Lower lobe of right lung (tissue), 2 donors: Measurements from ENCODE around the gene HPS4. TPM values are rescaled to one million over a fixed set of nuclear protein-coding genes. Genes with fewer than 3 reads are reported as not detected.

Source experiments
- ATAC-seq, 2 donors: fragments of 200-7000 bp; cut with Tn5 transposase; one replicate each; pipeline ENCODE4 v1.9.1; 2020 to 2022; ENCODE audit warnings: mild to moderate bottlenecking in 2 of 2, moderate library complexity in 2 of 2
- DNase-seq: peaks from one replicate; pipeline ENCODE4 v3.0.0-alpha.2; 2020
- H3K27ac ChIP-seq: fragments of 200-600 bp; one replicate; pipeline ENCODE4 v1.8.0; 2022
- H3K27me3 ChIP-seq: fragments of 200-600 bp; one replicate; pipeline ENCODE4 v1.8.0; 2022; ENCODE audit warnings: low read depth
- H3K36me3 ChIP-seq: fragments of 200-600 bp; one replicate; pipeline ENCODE4 v1.8.0; 2022; ENCODE audit warnings: mild to moderate bottlenecking
- H3K4me1 ChIP-seq: fragments of 200-600 bp; one replicate; pipeline ENCODE4 v1.8.0; 2022
- H3K4me3 ChIP-seq: fragments of 200-600 bp; one replicate; pipeline ENCODE4 v1.8.0; 2022; ENCODE audit warnings: mild to moderate bottlenecking
- H3K9me3 ChIP-seq: fragments of 200-600 bp; one replicate; pipeline ENCODE4 v1.8.0; 2022
- CTCF ChIP-seq: fragments of 200-600 bp; IDR thresholded peaks from one replicate; pipeline ENCODE4 v1.8.0; 2022; ENCODE audit warnings: antibody characterized with exemption, mild to moderate bottlenecking
- intact Hi-C: fragments of 100-400 bp; cut with DNase I; formaldehyde crosslinking; loops from one replicate; pipeline ENCODE4 v1.11.0; 2022
- total RNA-seq: library from RNA; stranded (reverse); fragmentation: NEBNext Ultra II Directional; extraction: Animal tissue kit (Norgen Biotek cat#: 25700); gene quantifications from one replicate; pipeline ENCODE4 v1.2.1, GENCODE V29; 2021
- donor health status: DM: no; HTN: yes; CAD: no; lungs with severe emphysema.

The HPS4 gene
- total RNA-seq, 1 donor from 2014 or later: 39.8 TPM

GRCh38 chr22:26496456-26496855 lies 12.9 kb upstream of the HPS4 start:
- no peak overlapping the region for H3K27ac ChIP-seq
- no peak for TF ChIP-seq CTCF
- no peak for DNase-seq
- no peaks in the 10 kb centered on the region for H3K27me3 ChIP-seq
- intact Hi-C loops: no loop called here
- no peak for ATAC-seq
- H3K4me1 ChIP-seq: no peaks in the 10 kb centered on the region
- peaks cover 99% of the 10 kb centered on the region for H3K36me3 ChIP-seq
- H3K9me3 ChIP-seq: no peaks in the 10 kb centered on the region
- H3K4me3 ChIP-seq: no peak overlapping the region

GRCh38 chr22:26494506-26494905 lies 10.9 kb upstream of the HPS4 start:
- H3K9me3 ChIP-seq: no peaks in the 10 kb centered on the region
- intact Hi-C loops: no loop called here
- no peak for DNase-seq
- H3K27me3 ChIP-seq: no peaks in the 10 kb centered on the region
- H3K4me3 ChIP-seq: no peak overlapping the region
- H3K36me3 ChIP-seq: peaks cover 99% of the 10 kb centered on the region
- ATAC-seq: no peak
- H3K27ac ChIP-seq: no peak overlapping the region
- no peak for TF ChIP-seq CTCF
- no peaks in the 10 kb centered on the region for H3K4me1 ChIP-seq

- no peaks in the 10 kb centered on the region for H3K4me1 ChIP-seq
- TF ChIP-seq CTCF: no peak
- intact Hi-C loops: no loop called here
- H3K27ac ChIP-seq: no peak overlapping the region
- H3K4me3 ChIP-seq: no peak overlapping the region
- peaks cover 99% of the 10 kb centered on the region for H3K36me3 ChIP-seq
- ATAC-seq (no peak), DNase-seq (no peak)
- H3K27me3 ChIP-seq: no peaks in the 10 kb centered on the region
- no peaks in the 10 kb centered on the region for H3K9me3 ChIP-seq
These were observed 8.6 kb upstream of the HPS4 start for GRCh38 chr22:26492220-26492619.

GRCh38 chr22:26489447-26490036 lies 6.0 kb upstream of the HPS4 start:
- ATAC-seq (no peak), DNase-seq (no peak)
- no peaks in the 10 kb centered on the region for H3K9me3 ChIP-seq
- intact Hi-C loops: no loop called here
- no peaks in the 10 kb centered on the region for H3K27me3 ChIP-seq
- H3K4me3 ChIP-seq: no peak overlapping the region
- TF ChIP-seq CTCF: no peak
- no peak overlapping the region for H3K27ac ChIP-seq
- peaks cover 80% of the 10 kb centered on the region for H3K36me3 ChIP-seq
- H3K4me1 ChIP-seq: peaks cover 18% of the 10 kb centered on the region

- Histone ChIP-seq H3K9me3 (no peaks in the 10 kb centered on the region), H3K27ac (no peak overlapping the region), H3K27me3 (no peaks in the 10 kb centered on the region), H3K36me3 (peaks cover 65% of the 10 kb centered on the region), H3K4me3 (no peak overlapping the region), H3K4me1 (peaks cover 24% of the 10 kb centered on the region)
- ATAC-seq (no peak), DNase-seq (no peak)
- TF ChIP-seq CTCF: no peak
- intact Hi-C loops: no loop called here
These were observed 4.4 kb upstream of the HPS4 start for GRCh38 chr22:26487996-26488395.

- ATAC-seq (no peak), DNase-seq (no peak)
- H3K9me3 ChIP-seq: no peaks in the 10 kb centered on the region
- H3K4me1 ChIP-seq: peaks cover 40% of the 10 kb centered on the region
- H3K27ac ChIP-seq: no peak overlapping the region
- no peaks in the 10 kb centered on the region for H3K27me3 ChIP-seq
- TF ChIP-seq CTCF: no peak
- H3K36me3 ChIP-seq: peaks cover 49% of the 10 kb centered on the region
- H3K4me3 ChIP-seq: no peak overlapping the region
- intact Hi-C loops: no loop called here
These were observed 2.8 kb upstream of the HPS4 start for GRCh38 chr22:26486394-26486793.
